Right lobe of liver (tissue), 6 donors: Measurements from ENCODE around the gene TNRC18. TPM values are rescaled to one million over a fixed set of nuclear protein-coding genes. Genes with fewer than 3 reads are reported as not detected.

Experiments used
- ATAC-seq, 4 donors: fragments of 200-7000 bp; cut with Tn5 transposase; one replicate each; pipeline ENCODE4 v1.9.1; 2020; ENCODE audit warnings: mild to moderate bottlenecking in 4 of 4, moderate library complexity in 4 of 4
- DNase-seq, 3 donors: peaks; one replicate each; pipeline ENCODE4 v3.0.0-alpha.2; 2020
- H3K27ac ChIP-seq, 3 donors: fragments of 200-600 bp; one replicate each; pipeline ENCODE4 v1.8.0; 2022
- H3K27me3 ChIP-seq, 2 donors: fragments of 200-600 bp; one replicate each; pipeline ENCODE4 v1.8.0; 2022
- H3K36me3 ChIP-seq, 4 donors: fragments of 200-600 bp; sonication (generic) in 1 of 4; one replicate each; pipeline versions ENCODE4 v1.5.1 to v1.8.0; 2017 to 2022; ENCODE audit warnings: control low read depth in 1 of 4
- H3K4me1 ChIP-seq, 4 donors: fragments of 200-600 bp; sonication (generic) in 1 of 4; one replicate each; pipeline versions ENCODE4 v1.5.1 to v1.8.0; 2017 to 2022; ENCODE audit warnings: control low read depth in 1 of 4
- H3K4me3 ChIP-seq, 3 donors: fragments of 200-600 bp; one replicate each; pipeline ENCODE4 v1.8.0; 2022
- H3K9me3 ChIP-seq, 4 donors: fragments of 200-600 bp; sonication (generic) in 1 of 4; one replicate each; pipeline versions ENCODE4 v1.5.1 to v1.8.0; 2017 to 2022; ENCODE audit warnings: control low read depth in 1 of 4
- POLR2A ChIP-seq: fragments of 450-650 bp; IDR thresholded peaks from one replicate; pipeline ENCODE4 v1.6.1; 2017; ENCODE audit warnings: antibody characterized with exemption, mild to moderate bottlenecking
- WGBS: methylation state at CpG from one replicate; pipeline ENCODE4 v1.1.6; 2018; ENCODE audit warnings: low coverage, low lambda C conversion rate; ENCODE audit not compliant: insufficient coverage; ENCODE audit errors: missing lambda C conversion rate; 5-methylcytosine and 5-hydroxymethylcytosine counted together
- intact Hi-C, 2 donors: fragments of 100-400 bp; cut with DNase I; formaldehyde crosslinking; loops; one replicate each; pipeline versions ENCODE4 v1.11.2 to v1.14.1; 2022
- total RNA-seq, 6 experiments: library from RNA; depleted of rRNA in 2 of 6; stranded (reverse); fragments of >200 nt in 2 of 6; fragmentation: NEBNext Ultra II Directional in 3 of 6; extraction: Animal tissue kit (Norgen Biotek cat#: 25700) in 3 of 6; gene quantifications; one replicate each; pipeline versions ENCODE4 v1.1.0 to v1.2.4, GENCODE V29; 2016 to 2023
- TF ChIP-seq, protein P1 (sequence below), 4 donors: fragments of 200-600 bp in 3 of 4; fragments of 450-650 bp in 1 of 4; IDR thresholded peaks; one replicate each; pipeline versions ENCODE4 v1.5.1 to v1.8.0; 2016 to 2022; ENCODE audit warnings: antibody characterized with exemption in 4 of 4, mild to moderate bottlenecking in 2 of 4
- donor health status: DM: no; HTN: yes; CAD: no.
- donor health status: DM: no; HTN: no; CAD: no.
- donor health status: DM: no; HTN: no; CAD: no.
- donor health status: DM: no; HTN: yes; CAD: no.
- donor health status: DM: no; HTN: yes; CAD: no.

Gene TNRC18
- total RNA-seq, 6 experiments from 2014 or later = 27.0 to 36.9 (median 30.5) TPM

DNA sequence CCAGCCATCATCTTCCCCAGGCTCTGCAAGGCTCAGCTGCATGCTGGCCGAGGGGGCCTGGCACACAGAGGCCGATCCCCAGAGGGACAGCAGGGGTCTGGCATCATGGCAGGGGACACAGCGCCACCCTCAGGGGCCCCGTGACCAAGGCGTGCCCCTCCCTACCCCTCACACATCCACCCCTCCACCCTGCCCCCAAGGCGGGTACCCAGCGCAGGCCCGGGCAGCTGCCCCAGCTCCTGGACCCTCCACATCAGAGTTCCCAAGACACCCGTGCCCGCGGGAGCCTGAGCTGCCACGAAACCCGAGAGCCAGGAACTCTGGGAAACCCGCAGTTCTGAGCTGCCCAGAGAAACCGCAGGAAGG, 46.5 kb upstream of the TNRC18 start:
- no peaks in the 10 kb centered on the region for H3K27me3 ChIP-seq
- TF ChIP-seq POLR2A = no peak
- TF ChIP-seq, protein P1, sequence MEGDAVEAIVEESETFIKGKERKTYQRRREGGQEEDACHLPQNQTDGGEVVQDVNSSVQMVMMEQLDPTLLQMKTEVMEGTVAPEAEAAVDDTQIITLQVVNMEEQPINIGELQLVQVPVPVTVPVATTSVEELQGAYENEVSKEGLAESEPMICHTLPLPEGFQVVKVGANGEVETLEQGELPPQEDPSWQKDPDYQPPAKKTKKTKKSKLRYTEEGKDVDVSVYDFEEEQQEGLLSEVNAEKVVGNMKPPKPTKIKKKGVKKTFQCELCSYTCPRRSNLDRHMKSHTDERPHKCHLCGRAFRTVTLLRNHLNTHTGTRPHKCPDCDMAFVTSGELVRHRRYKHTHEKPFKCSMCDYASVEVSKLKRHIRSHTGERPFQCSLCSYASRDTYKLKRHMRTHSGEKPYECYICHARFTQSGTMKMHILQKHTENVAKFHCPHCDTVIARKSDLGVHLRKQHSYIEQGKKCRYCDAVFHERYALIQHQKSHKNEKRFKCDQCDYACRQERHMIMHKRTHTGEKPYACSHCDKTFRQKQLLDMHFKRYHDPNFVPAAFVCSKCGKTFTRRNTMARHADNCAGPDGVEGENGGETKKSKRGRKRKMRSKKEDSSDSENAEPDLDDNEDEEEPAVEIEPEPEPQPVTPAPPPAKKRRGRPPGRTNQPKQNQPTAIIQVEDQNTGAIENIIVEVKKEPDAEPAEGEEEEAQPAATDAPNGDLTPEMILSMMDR (IDR thresholded peaks at IDR 0.05) = no peak
- no peaks in the 10 kb centered on the region for H3K4me1 ChIP-seq
- no peaks in the 10 kb centered on the region for H3K36me3 ChIP-seq
- peak in 2 of 4 donors; percentile 14 to 37 for ATAC-seq
- no peaks in the 10 kb centered on the region for H3K9me3 ChIP-seq
- no peak overlapping the region for H3K27ac ChIP-seq
- H3K4me3 ChIP-seq = no peak overlapping the region
- no CpG with 5 or more reads among the region's 15 CpGs for WGBS
- intact Hi-C loops = loop anchor here in 1 of 2 donors (10.0 kb wide), 1 partner anchor 225 kb away; no protein-coding TSS in a partner anchor
- no peak for DNase-seq

GRCh38 chr7:5469375-5470166, 45.9 kb upstream of the TNRC18 start:
- Histone ChIP-seq H3K4me1 (no peaks in the 10 kb centered on the region), H3K27me3 (no peaks in the 10 kb centered on the region), H3K36me3 (no peaks in the 10 kb centered on the region), H3K9me3 (no peaks in the 10 kb centered on the region), H3K27ac (no peak overlapping the region), H3K4me3 (no peak overlapping the region)
- DNase-seq (no peak), ATAC-seq (no peak)
- intact Hi-C loops = loop anchor here in 1 of 2 donors (10.0 kb wide), 1 partner anchor 225 kb away; no protein-coding TSS in a partner anchor
- 93% methylated on average over 25 of the region's 32 CpGs for WGBS
- no peak for TF ChIP-seq POLR2A
- TF ChIP-seq, protein P1 (IDR thresholded peaks at IDR 0.05) = no peak

DNA sequence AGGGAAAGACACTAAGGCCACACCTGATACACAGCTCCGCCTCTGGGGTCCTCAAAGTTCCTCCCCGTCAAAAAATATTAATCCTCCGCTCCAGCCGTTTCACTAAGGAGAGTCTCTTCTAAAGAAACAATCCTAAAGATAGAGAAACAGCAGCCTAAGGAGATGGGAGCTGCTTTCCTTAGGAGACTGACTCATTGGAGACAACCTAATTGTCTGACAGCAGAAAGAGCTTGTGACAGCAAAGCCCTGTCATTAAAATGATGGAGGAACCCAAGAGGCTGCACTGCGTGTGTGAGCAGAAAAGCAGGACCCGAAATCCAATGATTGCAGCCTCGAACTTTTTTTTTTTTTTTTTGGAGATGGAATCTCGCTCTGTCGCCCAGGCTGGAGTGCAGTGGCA, 44.0 kb upstream of the TNRC18 start:
- 96% methylated on average over 6 of the region's 9 CpGs for WGBS
- Histone ChIP-seq H3K9me3 (no peaks in the 10 kb centered on the region), H3K27ac (no peak overlapping the region), H3K36me3 (no peaks in the 10 kb centered on the region), H3K27me3 (no peaks in the 10 kb centered on the region), H3K4me3 (no peak overlapping the region), H3K4me1 (no peaks in the 10 kb centered on the region)
- TF ChIP-seq, protein P1 (IDR thresholded peaks at IDR 0.05) = no peak
- no peak for TF ChIP-seq POLR2A
- DNase-seq = no peak
- no peak for ATAC-seq
- intact Hi-C loops = no loop called here

DNA sequence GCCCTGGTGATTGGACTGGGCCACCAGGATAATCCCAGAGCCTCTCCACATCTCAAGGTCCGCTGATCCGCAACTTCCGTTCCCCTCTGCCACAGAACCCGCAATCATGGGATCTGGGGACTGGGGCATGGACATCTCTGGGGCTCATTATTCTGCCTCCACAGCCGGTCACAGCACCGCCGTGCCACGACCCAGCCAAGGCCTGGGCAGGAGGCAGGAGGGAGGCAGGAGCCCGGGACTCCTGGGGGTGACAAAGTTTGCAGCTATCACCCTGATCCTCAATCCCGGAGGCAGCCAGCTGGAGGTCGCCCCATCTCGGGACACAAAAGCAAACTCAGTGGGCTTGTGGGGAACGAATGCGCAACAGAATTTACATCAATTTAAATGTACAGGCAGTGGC, 42.9 kb upstream of the TNRC18 start:
- no peaks in the 10 kb centered on the region for H3K4me1 ChIP-seq
- WGBS = 66% methylated on average over 3 of the region's 14 CpGs

More for the DNA sequence above, 42.9 kb upstream of the TNRC18 start:
- no peak for TF ChIP-seq POLR2A
- TF ChIP-seq, protein P1 (IDR thresholded peaks at IDR 0.05) = no peak
- H3K27me3 ChIP-seq = no peaks in the 10 kb centered on the region
- intact Hi-C loops = no loop called here
- H3K27ac ChIP-seq = no peak overlapping the region
- no peak overlapping the region for H3K4me3 ChIP-seq
- no peaks in the 10 kb centered on the region for H3K9me3 ChIP-seq
- H3K36me3 ChIP-seq = no peaks in the 10 kb centered on the region
- DNase-seq = no peak
- peak in 1 of 4 donors; percentile 20 for ATAC-seq
